IMR-90 (cell line): ENCODE results near the gene MAPKAP1. TPM values are rescaled to one million over a fixed set of nuclear protein-coding genes. Genes with fewer than 3 reads are reported as not detected.

Experiments
- ATAC-seq: fragments of 200-7000 bp; cut with Tn5 transposase; 2 replicates; pipeline ENCODE4 v1.9.1; 2020; ENCODE audit warnings: low read depth, mild to moderate bottlenecking, moderate library complexity
- BruUV-seq: library from RNA; stranded (reverse); fragments of 400-500 nt; replicated peaks from 2 replicates; lab custom pipeline; 2021; lab: Mats Ljungman, UMichigan
- CTCF ChIA-PET: fragments of 300-600 bp; formaldehyde crosslinking; extraction: SDS; loops from one replicate; lab custom pipeline; 2021; ENCODE audit warnings: antibody characterized with exemption; lab: Yijun Ruan, JAX
- POLR2A ChIA-PET: fragments of 300-600 bp; sonication (Branson Sonifier 250); formaldehyde crosslinking; loops from one replicate; lab custom pipeline; 2022; ENCODE audit warnings: antibody characterized with exemption; ENCODE audit not compliant: unreplicated experiment; lab: Charles Lee
- DNase-seq: peaks from one replicate; pipeline ENCODE4 v3.0.0; 2013
- H2AFZ ChIP-seq: replicated peaks from 2 replicates; pipeline ENCODE3; 2013; ENCODE audit warnings: low read length, mild to moderate bottlenecking; ENCODE audit not compliant: poor library complexity
- H2AK5ac ChIP-seq: 2 replicates; pipeline ENCODE4 v1.6.1; 2013; ENCODE audit warnings: low read depth, low read length, inconsistent platforms
- H2AK9ac ChIP-seq: replicated peaks from 2 replicates; pipeline ENCODE3; 2013; ENCODE audit warnings: mild to moderate bottlenecking, low read depth, low read length, moderate library complexity; ENCODE audit not compliant: poor library complexity
- H2BK120ac ChIP-seq: 2 replicates; pipeline ENCODE4 v1.6.1; 2013; ENCODE audit warnings: low read depth, low read length, inconsistent platforms
- H2BK15ac ChIP-seq: 3 replicates; pipeline ENCODE4 v1.6.1; 2013; ENCODE audit warnings: low read depth, low read length, inconsistent platforms
- H2BK20ac ChIP-seq: 2 replicates; pipeline ENCODE4 v1.6.1; 2013; ENCODE audit warnings: low read depth, mild to moderate bottlenecking, inconsistent platforms, low read length, moderate library complexity
- H2BK5ac ChIP-seq: 2 replicates; pipeline ENCODE4 v1.6.1; 2013; ENCODE audit warnings: mild to moderate bottlenecking, low read depth, low read length, inconsistent platforms; ENCODE audit not compliant: poor library complexity, severe bottlenecking
- H3K14ac ChIP-seq: replicated peaks from 2 replicates; pipeline ENCODE4 v1.6.1; 2013; ENCODE audit warnings: low read depth, low read length, inconsistent platforms
- H3K18ac ChIP-seq: 2 replicates; pipeline ENCODE4 v1.6.1; 2013; ENCODE audit warnings: low read depth, low read length, control low read depth
- H3K23ac ChIP-seq: 2 replicates; pipeline ENCODE4 v1.6.1; 2013; ENCODE audit warnings: low read depth, low read length, inconsistent platforms
- H3K27ac ChIP-seq: 2 replicates; pipeline ENCODE4 v1.5.1; 2013; ENCODE audit warnings: mild to moderate bottlenecking, control low read depth, low read length; ENCODE audit not compliant: insufficient read depth
- H3K27me3 ChIP-seq: 2 replicates; pipeline ENCODE4 v1.6.1; 2013; ENCODE audit warnings: low read length; ENCODE audit not compliant: control insufficient read depth, insufficient read depth
- H3K36me3 ChIP-seq: 2 replicates; pipeline ENCODE4 v1.6.1; 2013; ENCODE audit warnings: low read length, mixed read lengths; ENCODE audit not compliant: control insufficient read depth, insufficient read depth
- H3K4ac ChIP-seq: 2 replicates; pipeline ENCODE4 v1.6.1; 2013; ENCODE audit warnings: low read depth, low read length, inconsistent platforms
- H3K4me1 ChIP-seq: 2 replicates; pipeline ENCODE4 v1.6.1; 2013; ENCODE audit warnings: low read length, mixed read lengths; ENCODE audit not compliant: control insufficient read depth, insufficient read depth
- H3K4me2 ChIP-seq: 2 replicates; pipeline ENCODE4 v1.6.1; 2013; ENCODE audit warnings: low read depth, mild to moderate bottlenecking, control low read depth, low read length, moderate library complexity
- H3K4me3 ChIP-seq: 2 replicates; pipeline ENCODE4 v1.5.1; 2013; ENCODE audit warnings: low read depth, mild to moderate bottlenecking, control low read depth, low read length, moderate library complexity; ENCODE audit not compliant: insufficient read depth
- H3K56ac ChIP-seq: 2 replicates; pipeline ENCODE4 v1.6.1; 2013; ENCODE audit warnings: low read length, inconsistent platforms; ENCODE audit not compliant: insufficient read depth; ENCODE audit errors: extremely low read depth
- H3K79me1 ChIP-seq, 2 experiments: 2 replicates each; pipeline ENCODE4 v1.6.1; 2013; ENCODE audit warnings: low read length in 2 of 2, inconsistent platforms in 1 of 2, low read depth in 1 of 2
- H3K9ac ChIP-seq: 2 replicates; pipeline ENCODE4 v1.6.1; 2013; ENCODE audit warnings: low read depth, low read length, control low read depth
- H3K9me1 ChIP-seq: 2 replicates; pipeline ENCODE4 v1.6.1; 2013; ENCODE audit warnings: low read length, inconsistent platforms; ENCODE audit not compliant: insufficient read depth
- H3K9me3 ChIP-seq: 2 replicates; pipeline ENCODE4 v1.6.1; 2013; ENCODE audit warnings: low read length; ENCODE audit not compliant: control insufficient read depth, insufficient read depth
- H4K20me1 ChIP-seq: 2 replicates; pipeline ENCODE4 v1.6.1; 2013; ENCODE audit warnings: low read length, inconsistent platforms; ENCODE audit not compliant: insufficient read depth
- H4K5ac ChIP-seq: 2 replicates; pipeline ENCODE4 v1.6.1; 2013; ENCODE audit warnings: mild to moderate bottlenecking, low read depth, low read length, control low read depth
- H4K8ac ChIP-seq, 2 experiments: 2 replicates each; pipeline ENCODE4 v1.6.1; 2013; ENCODE audit warnings: low read depth in 2 of 2, low read length in 2 of 2, control low read depth in 1 of 2, inconsistent platforms in 1 of 2
- H4K91ac ChIP-seq: 2 replicates; pipeline ENCODE4 v1.6.1; 2013; ENCODE audit warnings: low read depth, low read length, inconsistent platforms; ENCODE audit not compliant: insufficient read depth
- BHLHE40 ChIP-seq: fragments of 150-350 bp; IDR thresholded peaks from 2 replicates; pipeline ENCODE4 v1.6.1; 2016; ENCODE audit warnings: mild to moderate bottlenecking, low read depth, low read length
- CEBPB ChIP-seq: IDR thresholded peaks from 2 replicates; pipeline ENCODE4 v1.6.1; 2012; ENCODE audit warnings: low read depth, low read length, improper control_type of control experiment
- CHD1 ChIP-seq: IDR thresholded peaks from 2 replicates; pipeline ENCODE4 v1.6.1; 2012; ENCODE audit warnings: low read depth, low read length, improper control_type of control experiment
- FOS ChIP-seq: fragments of 150-350 bp; IDR thresholded peaks from 2 replicates; pipeline ENCODE4 v1.6.1; 2016; ENCODE audit warnings: low read depth, low read length
- MXI1 ChIP-seq: IDR thresholded peaks from 2 replicates; pipeline ENCODE4 v1.6.1; 2012; ENCODE audit warnings: low read depth, mild to moderate bottlenecking, low read length, moderate library complexity, borderline replicate concordance
- RAD21 ChIP-seq: IDR thresholded peaks from 2 replicates; pipeline ENCODE4 v1.6.1; 2012; ENCODE audit warnings: low read length, improper control_type of control experiment
- RCOR1 ChIP-seq: IDR thresholded peaks from 2 replicates; pipeline ENCODE4 v1.6.1; 2012; ENCODE audit warnings: mild to moderate bottlenecking, low read length, improper control_type of control experiment; ENCODE audit not compliant: insufficient replicate concordance
- RFX5 ChIP-seq: IDR thresholded peaks from 2 replicates; pipeline ENCODE4 v1.8.0; 2012; ENCODE audit warnings: low read depth, mild to moderate bottlenecking, low read length, moderate library complexity
- SMC3 ChIP-seq: fragments of 150-350 bp; IDR thresholded peaks from 2 replicates; pipeline ENCODE4 v1.6.1; 2016; ENCODE audit warnings: low read depth, mild to moderate bottlenecking, antibody characterized with exemption, low read length, moderate library complexity
- WGBS, 2 experiments: methylation state at CpG; one replicate each; pipeline versions ENCODE4 v1.1.5 to v1.1.7; 2013; ENCODE audit warnings: missing lambda C conversion rate in 2 of 2; ENCODE audit not compliant: insufficient read length in 1 of 2; ENCODE audit errors: extremely low coverage in 2 of 2; 5-methylcytosine and 5-hydroxymethylcytosine counted together
- dilution Hi-C: fragments of 300-500 bp; cut with HindIII; formaldehyde crosslinking; loops from one replicate; pipeline ENCODE4 v1.14.3; 2018; ENCODE audit warnings: low sequenced_read_pairs; ENCODE audit not compliant: unreplicated experiment
- in situ Hi-C: fragments of 300-500 bp; cut with MboI; formaldehyde crosslinking; loops from 3 replicates; pipeline ENCODE4 v1.14.3; 2019; ENCODE audit warnings: low sequenced_read_pairs, inconsistent platforms, mixed read lengths
- intact Hi-C: fragments of 100-400 bp; cut with micrococcal nuclease; formaldehyde crosslinking; loops from 2 replicates; pipeline ENCODE4 v1.10.0; 2022
- polyA plus RNA-seq, 3 experiments: library from polyadenylated mRNA; depleted of rRNA; stranded (reverse); fragments of >200 nt; gene quantifications; 2 replicates each; pipeline ENCODE4 v1.2.3, GENCODE V29; 2012; ENCODE audit warnings: low replicate concordance in 1 of 3
- total RNA-seq: library from RNA; depleted of rRNA; stranded (reverse); fragments of >200 nt; gene quantifications from 2 replicates; pipeline ENCODE4 v1.2.3, GENCODE V29; 2012
- TF ChIP-seq, protein P1 (sequence below): conservative IDR thresholded peaks from 2 replicates; pipeline ENCODE4 v1.5.1; 2012; ENCODE audit warnings: mild to moderate bottlenecking, low read depth, low read length, improper control_type of control experiment
- TF ChIP-seq, protein P2 (sequence below): fragments of 150-350 bp; IDR thresholded peaks from 2 replicates; pipeline ENCODE4 v1.6.1; 2016; ENCODE audit warnings: low read depth, mild to moderate bottlenecking, low read length, moderate library complexity, borderline replicate concordance
- TF ChIP-seq, protein P3 (sequence below): fragments of 150-350 bp; IDR thresholded peaks from 2 replicates; pipeline ENCODE4 v1.6.1; 2017; ENCODE audit warnings: mild to moderate bottlenecking, antibody characterized with exemption, low read length, low read depth

The MAPKAP1 gene
- total and polyA plus RNA-seq, 2 of the 4 experiments (the other 2 are of a cell fraction), result 87.2 to 158 TPM

DNA sequence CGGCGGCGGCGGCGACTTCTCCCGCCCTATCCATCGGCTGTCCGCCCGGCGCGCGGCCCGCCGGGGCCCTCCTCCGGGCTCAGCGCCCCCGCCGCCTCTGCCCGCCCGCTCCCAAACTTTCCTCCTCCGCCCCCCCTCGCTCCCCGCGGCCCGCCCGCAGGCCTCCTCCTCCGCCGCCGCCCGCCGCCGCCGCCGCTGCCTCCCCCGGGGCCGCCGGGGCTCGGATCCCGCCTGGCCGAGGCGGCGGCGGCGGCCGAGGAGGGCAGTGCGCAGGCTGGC is 39.7 kb upstream of the MAPKAP1 start:
- peaks cover 11% of the 10 kb centered on the region; the same call in 1 of the 2 replicates for H4K20me1 ChIP-seq
- H3K18ac ChIP-seq, result no peak overlapping the region
- H2AFZ ChIP-seq, result peak overlapping the region; percentile 92
- H3K4me2 ChIP-seq, result no peak overlapping the region
- no peaks in the 10 kb centered on the region for H3K9me3 ChIP-seq
- ATAC-seq, result no peak
- peaks cover 7 to 33% of the 10 kb centered on the region in 2 experiments; a peak in 2 of 4 replicates for H3K79me1 ChIP-seq
- DNase-seq, result no peak
- ChIA-PET POLR2A (no interaction called here), CTCF (no interaction called here)
- H3K14ac ChIP-seq, result no peak overlapping the region
- peak overlapping the region; percentile 99 for H3K4me3 ChIP-seq
- WGBS, 2 experiments, result 0% methylated on average over 12 of the region's 46 CpGs; no CpG with 5 or more reads in 1 of the 2 experiments
- H4K91ac ChIP-seq, result no peak overlapping the region
- H3K27me3 ChIP-seq, result no peaks in the 10 kb centered on the region
- no peak overlapping the region for H3K23ac ChIP-seq
- no peak for TF ChIP-seq SMC3
- TF ChIP-seq, protein P1, sequence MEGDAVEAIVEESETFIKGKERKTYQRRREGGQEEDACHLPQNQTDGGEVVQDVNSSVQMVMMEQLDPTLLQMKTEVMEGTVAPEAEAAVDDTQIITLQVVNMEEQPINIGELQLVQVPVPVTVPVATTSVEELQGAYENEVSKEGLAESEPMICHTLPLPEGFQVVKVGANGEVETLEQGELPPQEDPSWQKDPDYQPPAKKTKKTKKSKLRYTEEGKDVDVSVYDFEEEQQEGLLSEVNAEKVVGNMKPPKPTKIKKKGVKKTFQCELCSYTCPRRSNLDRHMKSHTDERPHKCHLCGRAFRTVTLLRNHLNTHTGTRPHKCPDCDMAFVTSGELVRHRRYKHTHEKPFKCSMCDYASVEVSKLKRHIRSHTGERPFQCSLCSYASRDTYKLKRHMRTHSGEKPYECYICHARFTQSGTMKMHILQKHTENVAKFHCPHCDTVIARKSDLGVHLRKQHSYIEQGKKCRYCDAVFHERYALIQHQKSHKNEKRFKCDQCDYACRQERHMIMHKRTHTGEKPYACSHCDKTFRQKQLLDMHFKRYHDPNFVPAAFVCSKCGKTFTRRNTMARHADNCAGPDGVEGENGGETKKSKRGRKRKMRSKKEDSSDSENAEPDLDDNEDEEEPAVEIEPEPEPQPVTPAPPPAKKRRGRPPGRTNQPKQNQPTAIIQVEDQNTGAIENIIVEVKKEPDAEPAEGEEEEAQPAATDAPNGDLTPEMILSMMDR, result no peak
- no peak for TF ChIP-seq RFX5
- TF ChIP-seq MXI1, result no peak
- TF ChIP-seq CEBPB, result no peak
- TF ChIP-seq BHLHE40, result no peak
- TF ChIP-seq, protein P2, sequence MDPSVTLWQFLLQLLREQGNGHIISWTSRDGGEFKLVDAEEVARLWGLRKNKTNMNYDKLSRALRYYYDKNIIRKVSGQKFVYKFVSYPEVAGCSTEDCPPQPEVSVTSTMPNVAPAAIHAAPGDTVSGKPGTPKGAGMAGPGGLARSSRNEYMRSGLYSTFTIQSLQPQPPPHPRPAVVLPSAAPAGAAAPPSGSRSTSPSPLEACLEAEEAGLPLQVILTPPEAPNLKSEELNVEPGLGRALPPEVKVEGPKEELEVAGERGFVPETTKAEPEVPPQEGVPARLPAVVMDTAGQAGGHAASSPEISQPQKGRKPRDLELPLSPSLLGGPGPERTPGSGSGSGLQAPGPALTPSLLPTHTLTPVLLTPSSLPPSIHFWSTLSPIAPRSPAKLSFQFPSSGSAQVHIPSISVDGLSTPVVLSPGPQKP, result no peak
- no peak for TF ChIP-seq RAD21
- no peak for TF ChIP-seq FOS
- TF ChIP-seq RCOR1, result no peak
- TF ChIP-seq CHD1, result no peak
- TF ChIP-seq, protein P3, sequence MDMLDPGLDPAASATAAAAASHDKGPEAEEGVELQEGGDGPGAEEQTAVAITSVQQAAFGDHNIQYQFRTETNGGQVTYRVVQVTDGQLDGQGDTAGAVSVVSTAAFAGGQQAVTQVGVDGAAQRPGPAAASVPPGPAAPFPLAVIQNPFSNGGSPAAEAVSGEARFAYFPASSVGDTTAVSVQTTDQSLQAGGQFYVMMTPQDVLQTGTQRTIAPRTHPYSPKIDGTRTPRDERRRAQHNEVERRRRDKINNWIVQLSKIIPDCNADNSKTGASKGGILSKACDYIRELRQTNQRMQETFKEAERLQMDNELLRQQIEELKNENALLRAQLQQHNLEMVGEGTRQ, result no peak
- H3K9ac ChIP-seq, result no peak overlapping the region
- no peak overlapping the region for H2BK120ac ChIP-seq
- H3K36me3 ChIP-seq, result no peaks in the 10 kb centered on the region
- no peak overlapping the region for H2AK5ac ChIP-seq
- H3K4ac ChIP-seq, result no peak overlapping the region
- no peak overlapping the region for H4K8ac ChIP-seq
- no peak overlapping the region for H3K27ac ChIP-seq
- peaks cover 4% of the 10 kb centered on the region for H3K9me1 ChIP-seq
- no peak overlapping the region for H4K5ac ChIP-seq
- in situ Hi-C loops, result no loop called here
- no peak overlapping the region for H3K56ac ChIP-seq
- peaks cover 6% of the 10 kb centered on the region for H3K4me1 ChIP-seq
- BruUV-seq, result no TSS peak
- no peak overlapping the region for H2BK15ac ChIP-seq
- dilution Hi-C loops, result no loop called here
- peak overlapping the region; percentile 59 for H2AK9ac ChIP-seq
- H2BK20ac ChIP-seq, result no peak overlapping the region
- no peak overlapping the region for H2BK5ac ChIP-seq
- intact Hi-C loops, result loop anchor here (2.0 to 10.0 kb wide), 5 partner anchors 141 to 748 kb away; no protein-coding TSS in a partner anchor
